Fibroblast of the conjunctiva (primary cell): ENCODE results near the gene CERS2.

Source experiments
- DNase-seq: peaks from one replicate; pipeline ENCODE4 v3.0.0-alpha.2; 2010; ENCODE audit warnings: low read depth

CERS2 gene

DNA sequence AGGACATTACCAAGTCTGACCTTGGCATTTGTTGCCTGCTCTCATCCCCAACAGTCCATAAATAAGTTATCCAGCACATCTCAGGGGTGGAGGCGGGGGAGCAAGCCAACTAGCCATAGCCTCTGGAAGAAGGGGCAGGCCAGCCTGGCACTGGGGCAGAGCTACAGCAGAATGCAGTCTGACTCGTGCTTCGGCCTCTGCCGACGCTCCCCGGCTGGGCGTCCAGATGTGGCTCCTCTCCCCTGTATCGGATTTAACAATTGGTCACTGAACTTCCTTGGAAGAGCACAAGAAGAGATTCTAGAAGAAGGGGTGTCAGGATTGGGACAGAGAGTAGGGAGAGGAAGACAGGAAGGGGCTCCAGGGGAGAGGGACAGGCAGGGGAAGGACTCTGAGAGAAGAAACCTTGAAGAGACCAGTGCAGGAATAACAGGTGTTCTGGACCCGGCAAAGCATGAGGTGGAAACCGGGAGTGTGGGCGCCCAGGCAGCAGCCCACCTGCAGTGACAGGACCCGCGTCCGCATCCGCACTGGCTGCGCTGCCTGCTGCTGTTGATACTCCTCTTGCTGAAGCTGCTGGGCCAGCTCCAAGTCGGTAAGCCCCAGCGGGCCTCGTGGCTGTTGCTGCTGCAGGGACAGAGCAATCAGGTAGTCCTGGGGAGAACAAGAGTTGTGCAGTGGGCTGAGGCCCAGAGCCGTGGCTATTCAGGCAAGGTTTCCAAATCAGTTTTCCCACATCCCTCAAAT lies 22.7 kb upstream of the CERS2 start:
- DNase-seq: no peak

GRCh38 chr1:150995896-150996295 lies 21.3 kb upstream of the CERS2 start:
- DNase-seq: no peak

- no peak for DNase-seq
These were observed 20.8 kb upstream of the CERS2 start for GRCh38 chr1:150995460-150995859.

- DNase-seq: no peak
These were observed 19.6 kb upstream of the CERS2 start for GRCh38 chr1:150994248-150994647.

DNA sequence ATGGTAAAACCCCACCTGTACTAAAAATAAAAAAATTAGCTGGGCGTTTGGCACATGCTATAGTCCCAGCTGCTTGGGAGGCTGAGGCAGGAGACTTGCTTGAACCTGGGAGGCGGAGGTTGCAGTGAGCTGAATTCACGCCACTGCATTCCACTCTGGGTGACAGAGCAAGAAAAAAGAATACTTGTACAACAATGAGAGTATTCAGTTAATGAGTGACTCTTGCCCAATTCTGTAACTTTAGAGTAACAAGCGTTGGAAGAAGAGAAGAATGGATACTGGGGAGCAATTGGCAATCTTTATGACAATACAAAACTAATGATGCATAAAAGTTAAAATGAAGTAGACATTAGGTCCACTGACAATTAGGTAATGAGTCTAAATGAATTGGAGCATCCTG lies 18.0 kb upstream of the CERS2 start:
- no peak for DNase-seq

DNA sequence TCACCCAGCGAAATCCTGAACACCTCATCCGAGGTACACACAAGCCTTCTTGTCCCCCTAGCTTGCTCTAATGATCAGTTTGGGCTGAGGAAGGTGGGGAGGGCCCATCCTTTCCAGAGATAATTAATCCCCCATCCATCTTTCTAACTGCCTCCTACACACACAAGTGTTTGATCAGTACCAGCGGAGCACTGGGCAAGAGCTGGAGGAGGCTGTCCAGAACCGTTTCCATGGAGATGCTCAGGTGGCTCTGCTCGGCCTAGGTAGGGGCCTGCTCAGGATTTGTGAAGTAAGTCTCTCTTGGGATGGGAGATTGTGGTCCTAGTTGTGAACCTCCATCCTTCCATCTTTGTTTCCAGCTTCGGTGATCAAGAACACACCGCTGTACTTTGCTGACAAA lies 13.3 kb upstream of the CERS2 start:
- no peak for DNase-seq

DNA sequence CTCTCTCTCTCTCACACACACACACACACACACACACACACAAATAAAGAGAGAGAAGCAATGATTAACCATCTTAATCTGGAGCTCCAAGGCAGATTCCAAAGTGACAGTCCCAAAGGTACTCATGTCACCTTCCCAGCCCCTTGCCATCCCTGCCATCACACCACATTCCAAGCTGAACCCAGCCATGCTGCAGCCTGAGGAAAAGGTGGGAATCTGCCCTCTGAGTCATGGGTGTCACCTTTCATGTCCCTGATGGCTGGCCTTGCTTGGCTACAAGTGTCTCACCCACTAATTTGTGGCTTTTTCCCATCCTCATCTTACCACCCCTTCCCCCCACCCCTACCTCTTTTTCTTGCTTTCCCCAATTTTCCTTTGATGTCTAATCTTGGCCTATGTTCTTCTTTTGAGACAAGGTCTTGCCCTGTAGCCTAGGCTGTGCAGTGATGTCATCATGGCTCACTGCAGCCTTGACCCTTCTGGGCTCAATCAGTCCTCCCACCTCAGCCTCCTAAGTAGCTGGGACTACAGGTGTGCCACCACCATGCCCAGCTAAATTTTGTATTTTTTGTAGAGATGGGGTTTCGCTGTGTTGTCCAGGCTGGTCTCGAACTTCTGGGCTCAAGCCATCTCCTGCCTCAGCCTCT lies 10.7 kb upstream of the CERS2 start:
- no peak for DNase-seq

DNA sequence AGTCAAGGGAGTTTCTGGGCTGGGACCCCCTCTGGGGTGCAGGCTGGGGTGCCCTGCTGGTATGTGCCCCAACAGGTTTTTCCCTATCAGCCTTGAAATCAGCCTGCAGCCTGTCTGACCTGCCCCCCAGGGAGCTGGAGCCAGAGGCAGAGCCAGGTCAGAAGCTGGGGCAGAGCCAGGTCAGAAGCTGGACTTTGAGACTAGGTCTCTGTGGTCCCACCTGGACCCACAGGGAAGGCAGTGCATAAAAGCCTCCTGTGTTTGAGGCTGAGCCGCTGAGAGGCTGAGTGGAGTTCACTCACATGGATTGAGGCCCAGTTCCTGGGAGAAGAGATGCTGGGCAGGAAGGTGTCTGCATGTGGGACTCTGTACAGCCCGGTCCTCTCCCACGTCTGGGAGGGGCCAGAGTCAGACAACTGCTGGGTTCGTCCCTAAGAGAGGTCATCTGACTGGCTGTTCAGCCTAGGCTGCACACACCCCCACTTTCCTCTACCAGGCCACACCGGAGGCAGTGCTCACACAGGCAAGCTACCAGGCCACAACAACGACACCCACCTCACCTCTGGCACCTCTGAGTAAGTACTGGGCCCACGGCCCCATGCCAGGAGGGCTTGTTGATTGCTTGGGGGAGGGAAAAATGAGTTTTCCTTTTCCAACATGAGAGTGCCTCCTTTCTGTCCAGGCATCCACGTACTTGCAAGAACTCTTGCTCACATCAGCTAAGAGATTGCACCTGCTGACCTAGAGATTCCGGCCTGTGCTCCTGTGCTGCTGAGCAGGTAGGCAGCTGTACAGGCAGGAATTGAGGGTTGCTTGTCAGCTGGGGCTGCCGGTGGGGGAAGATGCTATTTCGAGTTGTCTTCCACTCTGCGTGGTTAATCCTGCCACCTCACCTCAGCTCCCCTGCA lies 7.4 kb upstream of the CERS2 start, which contains the start of gene ANXA9:
ANXA9 (plus strand) TSS at position 488 of the 908 bp plus-strand sequence. CDS start 814 bp downstream, outside the sequence.
- DNase-seq: no peak

DNA sequence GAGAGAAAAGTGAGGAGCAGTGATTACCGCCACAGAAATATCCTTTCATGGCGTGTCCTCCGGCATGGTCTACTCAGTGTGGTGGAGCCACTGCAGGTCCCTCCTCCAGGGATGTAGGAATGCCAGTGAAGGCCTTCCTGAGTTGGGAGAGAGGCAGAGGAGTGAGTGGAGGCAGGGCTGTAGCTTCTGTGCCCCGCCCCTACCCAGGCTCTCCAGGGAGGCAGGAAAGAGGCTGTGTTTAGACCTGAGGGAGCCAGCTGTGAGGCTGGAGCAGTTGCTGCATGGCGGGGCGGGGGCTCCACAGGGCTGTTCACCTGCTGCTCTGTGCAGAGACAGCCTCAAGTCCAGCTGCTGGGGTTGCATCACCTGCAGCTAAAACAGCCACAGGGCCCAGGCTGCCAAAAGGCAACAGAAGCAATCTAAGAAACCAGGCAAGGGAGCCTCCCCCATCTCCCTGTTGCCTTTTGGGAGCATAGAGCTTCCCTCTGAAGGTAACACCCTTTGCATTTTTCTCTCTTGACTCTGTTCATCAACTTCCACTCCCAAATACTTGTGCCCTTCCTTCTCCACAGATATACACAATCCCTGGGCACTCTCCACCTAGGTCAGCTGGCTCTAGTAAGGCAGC lies 6.7 kb upstream of the CERS2 start:
- no peak for DNase-seq

- DNase-seq: peak; percentile 73
These were observed 4.7 kb upstream of the CERS2 start for GRCh38 chr1:150979092-150980056.

DNA sequence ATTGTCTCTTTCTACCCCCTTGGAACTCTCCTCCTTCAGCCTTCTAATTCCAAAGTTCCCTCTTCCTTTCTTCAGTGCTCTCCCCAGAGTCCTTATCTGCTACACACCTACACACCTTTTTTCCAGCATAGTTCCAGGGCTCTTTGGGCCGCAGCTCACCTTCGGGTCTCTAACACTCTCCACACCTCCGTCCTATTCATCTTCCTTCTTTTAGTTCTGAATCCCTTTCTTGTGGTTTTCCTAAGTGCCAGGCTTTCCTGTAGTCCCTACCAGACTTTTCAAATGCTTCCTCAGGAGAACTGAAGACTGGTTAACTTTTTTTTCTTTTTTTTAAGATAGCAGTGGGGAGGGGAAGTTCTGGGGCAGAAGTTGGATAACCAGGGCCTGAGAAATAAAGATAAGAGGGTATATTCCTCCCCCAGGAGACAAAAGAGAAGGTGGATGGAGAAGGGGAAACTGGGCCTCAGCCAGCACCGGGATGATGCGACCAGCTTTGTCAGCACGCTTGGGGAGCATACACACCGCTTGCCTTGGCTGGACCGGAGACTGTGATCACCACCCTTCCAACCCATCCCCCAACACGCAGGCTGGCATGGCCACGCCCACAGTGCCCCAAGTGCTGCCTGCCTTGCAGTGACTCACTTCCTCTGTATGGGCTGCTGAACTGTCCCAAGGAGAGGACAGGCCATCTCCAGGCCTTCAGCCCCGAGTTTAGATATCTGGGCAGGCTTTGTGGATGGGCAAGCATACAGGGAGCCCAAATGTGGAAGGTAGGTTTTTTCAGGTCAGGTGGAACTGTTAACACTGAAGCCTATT lies 2.5 kb upstream of the CERS2 start:
- no peak for DNase-seq

DNA sequence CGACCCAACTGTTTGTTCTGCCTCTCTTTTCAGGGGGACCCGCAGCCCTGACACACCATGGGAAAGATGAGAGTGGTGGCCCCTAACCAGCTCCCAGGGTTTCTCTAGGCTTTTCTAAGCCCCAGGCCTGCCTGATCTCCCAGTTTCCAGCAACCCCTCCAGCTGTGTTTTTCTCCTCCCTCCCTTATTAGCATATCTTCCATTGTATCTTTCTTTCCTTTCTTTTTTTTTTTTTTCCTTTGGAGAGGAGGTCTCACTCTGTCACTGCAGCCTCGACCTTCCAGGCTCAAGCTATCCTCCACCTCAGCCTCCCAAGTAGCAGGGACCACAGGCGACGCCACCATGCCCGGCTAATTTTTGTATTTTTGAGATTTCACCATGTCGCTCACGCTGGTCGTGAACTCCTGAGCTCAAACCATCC lies 1.8 kb upstream of the CERS2 start:
- no peak for DNase-seq

DNA sequence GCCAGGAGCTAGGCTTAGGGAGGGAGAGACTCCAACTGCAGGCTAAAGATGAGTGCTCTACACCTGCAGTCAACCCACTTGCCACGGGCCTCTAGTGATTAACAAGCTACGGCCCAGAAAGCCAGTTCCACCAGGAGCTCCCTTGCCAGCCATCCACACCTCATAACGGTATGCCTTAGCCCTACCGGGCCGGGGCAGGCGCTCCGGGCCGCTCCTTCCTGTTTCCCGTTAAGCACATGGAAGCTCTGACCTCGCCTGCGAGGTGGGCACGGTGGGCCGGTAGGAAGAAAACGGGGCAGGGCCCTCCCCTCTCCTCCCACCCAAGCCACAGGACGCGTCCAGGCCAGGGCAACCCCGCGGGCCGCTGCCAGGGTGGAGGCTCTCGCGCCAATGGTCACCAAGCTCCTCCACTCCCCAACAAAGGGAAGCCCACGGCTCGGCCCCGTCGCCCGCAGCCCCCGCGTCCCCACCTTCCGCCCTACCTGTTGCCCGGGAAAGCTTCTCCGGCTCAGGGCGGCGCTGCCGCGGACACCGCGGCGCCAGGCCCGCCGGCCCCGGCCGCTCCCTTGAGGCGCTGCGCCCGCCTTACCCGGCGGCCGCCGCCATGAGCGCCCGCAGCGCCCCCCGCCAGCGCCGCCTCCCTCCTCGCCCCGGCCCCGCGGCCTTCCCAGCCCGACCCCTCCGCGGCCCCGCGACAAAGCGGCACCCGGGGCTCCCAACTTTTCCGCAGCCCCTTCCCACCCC lies 627 bp downstream of the CERS2 start:
- DNase-seq: no peak

DNA sequence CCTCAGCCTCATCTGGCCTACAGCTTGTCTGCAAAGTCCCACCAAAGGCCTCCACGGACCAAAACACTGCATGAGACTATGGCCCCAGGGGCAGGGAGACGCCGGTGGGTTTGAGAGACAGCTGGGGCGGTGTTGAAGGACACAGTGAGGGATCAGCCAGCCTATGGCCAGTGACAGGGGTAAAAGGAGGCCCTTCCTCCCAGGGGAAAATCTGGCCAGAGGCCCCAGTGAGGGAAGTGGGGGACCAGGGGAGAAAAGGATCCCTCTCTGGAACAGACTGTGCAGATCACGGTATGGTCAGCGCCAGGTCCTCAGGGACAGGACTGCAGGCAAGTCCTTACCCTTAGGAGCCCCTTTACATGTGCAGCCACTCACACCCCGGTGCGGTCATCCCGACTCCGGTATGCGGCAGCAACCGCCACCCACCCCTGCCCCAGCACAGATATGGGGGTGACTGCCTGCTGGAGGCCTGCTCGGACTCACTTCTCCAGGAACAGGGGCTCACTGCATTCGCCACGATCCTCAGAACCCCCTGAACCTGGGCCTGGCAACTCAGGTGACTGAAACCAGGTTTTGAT lies 1.3 kb downstream of the CERS2 start:
- no peak for DNase-seq

DNA sequence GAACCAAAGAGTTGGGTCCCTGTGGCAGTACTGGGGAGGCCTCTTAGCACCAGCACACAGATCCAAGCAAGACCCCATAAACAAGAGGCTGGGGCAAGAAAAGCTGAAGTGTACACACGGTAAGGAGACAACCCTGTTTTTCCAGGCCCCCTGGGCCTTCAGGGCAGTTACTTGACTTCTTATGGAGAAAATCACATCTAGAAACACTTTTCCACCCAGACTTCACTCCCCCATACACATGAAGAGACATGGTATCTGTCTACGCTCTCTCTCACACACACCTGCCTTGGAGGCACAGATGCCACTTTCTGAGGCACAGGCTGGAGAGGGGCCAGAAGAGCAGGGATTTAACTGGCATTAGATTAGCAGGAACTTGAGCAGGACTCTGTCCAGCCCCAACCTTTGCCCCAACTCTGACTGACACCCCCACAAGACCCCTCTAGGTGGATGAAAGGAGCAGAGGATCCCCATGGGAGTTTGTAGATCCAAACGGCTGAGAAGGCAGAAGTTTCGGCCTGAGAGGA lies 2.2 kb downstream of the CERS2 start:
- DNase-seq: no peak

DNA sequence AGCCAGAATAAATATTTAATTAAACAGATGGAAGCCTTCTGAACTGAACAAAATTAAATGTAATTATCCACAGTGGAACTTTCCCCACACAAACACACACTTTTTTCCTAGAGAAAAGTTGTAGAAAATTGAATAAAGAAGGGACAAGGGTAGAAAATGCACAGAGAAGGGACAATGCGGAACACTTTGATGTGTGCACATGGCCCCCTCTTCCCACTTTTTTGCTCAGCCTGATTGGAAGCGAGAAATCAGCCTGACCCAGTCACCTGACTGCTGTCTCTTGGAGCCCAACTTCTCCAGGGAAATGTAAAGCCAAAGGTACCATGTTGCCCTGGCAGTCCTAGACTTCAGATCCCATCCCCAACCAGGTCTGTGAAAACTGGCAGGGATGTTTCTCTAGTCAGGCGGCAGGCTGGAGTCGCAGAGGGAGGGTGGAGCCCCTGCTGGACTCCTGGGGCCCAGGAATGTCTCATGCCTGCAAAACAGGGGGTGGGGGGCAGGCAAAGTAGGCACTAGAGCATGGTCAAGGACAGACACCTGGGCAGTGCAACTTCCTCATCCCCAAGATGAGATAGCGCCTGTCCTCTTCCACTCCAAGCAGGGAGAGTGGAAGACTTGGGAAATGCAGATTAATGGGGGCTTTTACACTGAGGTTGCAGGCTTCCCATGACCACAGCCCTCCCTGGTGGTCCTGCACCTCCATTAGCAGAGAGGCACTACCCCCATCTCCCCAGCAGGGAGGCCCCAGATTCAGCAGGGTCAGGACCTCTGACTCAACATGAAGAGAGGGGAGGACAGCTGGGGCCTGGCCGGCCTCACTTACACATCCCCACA lies 2.8 kb downstream of the CERS2 start:
- DNase-seq: no peak

GRCh38 chr1:150970808-150971582 lies 3.6 kb downstream of the CERS2 start:
- peak; percentile 38 for DNase-seq
